GM20000 (cell line): ENCODE results near the gene MAGEB1.

Experiments used
- DNase-seq: peaks from one replicate; pipeline ENCODE4 v3.0.0; 2012; ENCODE audit warnings: low spot score
- TF ChIP-seq, protein P1 (sequence below): IDR thresholded peaks from 2 replicates; pipeline ENCODE4 v1.5.1; 2012; ENCODE audit warnings: mild to moderate bottlenecking, control low read depth; ENCODE audit errors: extremely low read depth, missing control alignments

MAGEB1 gene

DNA sequence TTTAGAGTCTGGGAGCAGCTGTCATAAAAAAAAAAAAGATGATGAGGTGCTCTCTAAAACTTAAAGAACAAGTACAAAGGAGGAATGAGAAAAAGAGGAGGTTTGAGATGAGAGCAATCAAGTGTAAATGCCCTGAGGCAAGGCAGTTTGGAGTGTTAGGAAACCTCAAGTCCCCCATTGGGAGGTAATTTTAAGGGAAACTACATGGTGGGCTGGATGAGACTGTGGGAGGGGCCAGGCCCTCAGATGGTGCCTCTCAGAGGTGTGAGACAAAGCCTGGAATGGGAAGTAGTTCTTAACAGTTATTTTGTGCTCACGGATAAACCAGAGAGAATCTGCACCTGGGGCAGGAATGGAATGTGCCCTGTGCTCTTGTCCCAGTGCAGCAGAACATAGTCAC, 18.4 kb upstream of the MAGEB1 start:
- DNase-seq, result no peak
- TF ChIP-seq, protein P1, sequence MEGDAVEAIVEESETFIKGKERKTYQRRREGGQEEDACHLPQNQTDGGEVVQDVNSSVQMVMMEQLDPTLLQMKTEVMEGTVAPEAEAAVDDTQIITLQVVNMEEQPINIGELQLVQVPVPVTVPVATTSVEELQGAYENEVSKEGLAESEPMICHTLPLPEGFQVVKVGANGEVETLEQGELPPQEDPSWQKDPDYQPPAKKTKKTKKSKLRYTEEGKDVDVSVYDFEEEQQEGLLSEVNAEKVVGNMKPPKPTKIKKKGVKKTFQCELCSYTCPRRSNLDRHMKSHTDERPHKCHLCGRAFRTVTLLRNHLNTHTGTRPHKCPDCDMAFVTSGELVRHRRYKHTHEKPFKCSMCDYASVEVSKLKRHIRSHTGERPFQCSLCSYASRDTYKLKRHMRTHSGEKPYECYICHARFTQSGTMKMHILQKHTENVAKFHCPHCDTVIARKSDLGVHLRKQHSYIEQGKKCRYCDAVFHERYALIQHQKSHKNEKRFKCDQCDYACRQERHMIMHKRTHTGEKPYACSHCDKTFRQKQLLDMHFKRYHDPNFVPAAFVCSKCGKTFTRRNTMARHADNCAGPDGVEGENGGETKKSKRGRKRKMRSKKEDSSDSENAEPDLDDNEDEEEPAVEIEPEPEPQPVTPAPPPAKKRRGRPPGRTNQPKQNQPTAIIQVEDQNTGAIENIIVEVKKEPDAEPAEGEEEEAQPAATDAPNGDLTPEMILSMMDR, result no peak

DNA sequence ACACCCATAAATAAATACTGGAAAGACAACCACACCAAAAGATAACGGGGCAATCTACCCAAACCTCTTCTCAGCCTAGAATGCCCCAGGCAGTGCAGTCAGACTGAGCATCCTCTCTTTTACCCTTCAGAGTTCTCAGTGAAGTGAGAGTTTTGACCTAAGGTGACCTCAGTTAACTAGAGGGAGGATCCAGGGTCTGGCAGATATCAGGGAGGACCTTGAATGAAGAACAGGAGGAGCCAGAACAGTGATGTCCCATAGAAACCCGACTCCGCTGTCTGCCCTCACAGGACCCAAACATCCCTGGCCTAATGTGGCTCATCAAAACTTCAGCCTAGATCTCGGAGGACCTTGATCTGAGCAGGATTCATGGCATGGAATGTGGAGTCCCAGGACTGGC, 16.6 kb upstream of the MAGEB1 start, which contains the start of gene MAGEB3:
Gene MAGEB3 (plus strand): TSS at position 263 of the 400 bp plus-strand sequence. CDS start 5,268 bp downstream, outside the sequence.
- DNase-seq, result no peak
- TF ChIP-seq, protein P1, result no peak

DNA sequence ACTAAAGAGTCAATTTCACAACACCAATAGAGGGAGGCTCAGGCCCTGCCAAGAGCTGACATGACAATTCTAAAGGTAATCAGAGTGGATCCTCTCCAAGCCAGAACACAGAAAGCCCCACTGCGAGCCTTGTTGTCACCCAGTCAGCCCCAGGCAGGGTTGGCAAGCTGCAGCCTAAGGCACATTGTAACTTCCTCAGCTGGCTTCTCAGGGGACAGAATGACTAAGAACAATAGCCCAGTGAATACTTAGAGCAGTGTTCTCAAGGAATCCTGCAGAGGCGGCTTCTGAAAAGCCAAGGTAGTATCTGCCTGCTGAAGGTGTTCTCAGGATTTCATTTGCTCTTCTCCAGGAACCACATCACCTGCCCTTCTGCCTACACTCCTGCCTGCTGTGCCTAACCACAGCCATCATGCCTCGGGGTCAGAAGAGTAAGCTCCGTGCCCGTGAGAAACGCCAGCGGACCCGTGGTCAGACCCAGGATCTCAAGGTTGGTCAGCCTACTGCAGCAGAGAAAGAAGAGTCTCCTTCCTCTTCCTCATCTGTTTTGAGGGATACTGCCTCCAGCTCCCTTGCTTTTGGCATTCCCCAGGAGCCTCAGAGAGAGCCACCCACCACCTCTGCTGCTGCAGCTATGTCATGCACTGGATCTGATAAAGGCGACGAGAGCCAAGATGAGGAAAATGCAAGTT, 5.1 kb upstream of the MAGEB1 start, which contains the start of gene MAGEB4:
Gene MAGEB4 (plus strand): TSS at position 277 of the 692 bp plus-strand sequence. CDS start 136 bp downstream, at position 413.
- TF ChIP-seq, protein P1, result no peak
- DNase-seq, result no peak

DNA sequence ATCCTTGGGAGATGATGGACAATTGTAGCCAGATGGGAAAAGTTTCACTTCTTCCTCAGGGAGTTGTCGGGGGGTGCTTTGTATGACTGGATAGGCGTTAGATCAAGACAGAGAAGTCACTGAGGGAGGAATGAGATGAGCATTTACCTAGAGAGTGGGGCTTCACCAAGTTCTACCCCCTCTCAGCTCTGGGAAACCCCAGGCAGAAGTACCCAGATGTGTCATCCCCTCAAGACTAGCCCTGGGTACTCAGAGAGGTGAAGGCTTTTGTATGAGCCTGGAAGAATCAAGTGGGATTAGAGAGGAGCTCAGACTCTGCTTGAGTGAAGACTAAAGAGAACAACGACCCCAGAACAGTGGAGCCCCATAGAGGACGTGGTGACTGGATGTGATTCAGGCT, 1.9 kb downstream of the MAGEB1 start:
- TF ChIP-seq, protein P1, result no peak
- peak; percentile 5 for DNase-seq

DNA sequence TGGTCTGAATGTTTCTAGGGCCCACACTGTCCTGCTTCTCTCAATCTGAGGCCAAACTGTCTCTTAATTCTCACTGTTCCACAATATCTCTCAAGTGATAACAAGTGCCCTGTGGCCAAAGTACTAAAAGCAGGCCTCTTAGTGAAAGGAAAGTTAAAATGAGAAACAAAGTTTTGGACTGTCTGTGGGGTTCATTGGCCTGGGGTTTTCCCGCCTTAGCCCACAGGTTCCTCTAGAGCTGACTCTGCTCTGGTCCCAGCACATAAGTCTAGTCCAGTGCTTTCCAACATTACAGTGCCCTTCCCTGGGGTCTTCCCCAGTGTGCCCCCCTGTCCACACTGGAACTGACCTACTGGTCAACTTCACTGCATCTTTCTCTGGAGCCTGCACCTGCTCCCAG, 6.3 kb downstream of the MAGEB1 start:
- DNase-seq, result peak; percentile 11
- TF ChIP-seq, protein P1, result no peak

DNA sequence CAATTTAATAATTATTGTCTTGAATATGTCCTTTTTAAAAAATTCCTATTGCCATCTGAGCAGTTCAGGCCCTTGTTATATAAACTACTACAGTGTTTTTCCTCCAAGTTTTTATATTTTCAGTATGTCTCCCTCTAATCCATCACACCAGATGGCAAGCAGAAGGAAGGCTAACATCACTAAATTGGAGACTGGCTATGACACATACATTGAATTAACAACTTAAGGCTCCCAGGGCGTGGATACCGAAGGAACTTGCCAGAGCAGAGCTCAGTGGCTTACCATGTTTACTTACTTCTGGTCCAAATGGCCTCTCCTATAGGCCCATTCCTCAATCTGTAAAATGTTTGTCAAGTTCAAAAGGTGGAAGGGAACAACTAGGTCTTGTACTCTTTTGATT, 13.0 kb downstream of the MAGEB1 start:
- TF ChIP-seq, protein P1, result no peak
- no peak for DNase-seq

DNA sequence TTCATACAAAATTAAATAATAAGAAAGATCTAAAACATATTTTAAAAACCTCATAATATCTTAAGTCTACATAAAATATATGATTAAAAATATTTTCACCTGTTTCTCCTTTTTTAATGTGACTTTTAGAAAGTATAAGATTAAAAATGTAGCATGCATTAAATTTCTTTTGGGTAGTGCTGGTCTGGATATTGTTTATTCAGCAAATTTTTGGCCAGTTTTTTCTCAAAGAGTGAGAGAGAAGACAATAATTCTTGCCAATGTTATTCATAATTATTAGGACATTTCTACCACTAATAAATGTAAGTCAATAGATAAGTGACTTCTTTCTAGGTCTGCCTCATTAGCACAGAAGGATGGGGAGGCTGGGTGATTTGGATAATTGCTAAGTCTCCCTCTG, 14.1 kb downstream of the MAGEB1 start:
- DNase-seq, result no peak

More for the DNA sequence above, 14.1 kb downstream of the MAGEB1 start:
- TF ChIP-seq, protein P1, result no peak
